NT2/D1 (cell line): ENCODE data around the gene SLC2A13.

Source experiments
- DNase-seq: peaks from one replicate; pipeline ENCODE4 v3.0.0-alpha.2; 2011; ENCODE audit warnings: low read depth, low spot score
- H3K27me3 ChIP-seq: 2 replicates; pipeline ENCODE4 v1.6.0; 2011; ENCODE audit warnings: mild to moderate bottlenecking; ENCODE audit not compliant: insufficient read length, insufficient read depth
- H3K36me3 ChIP-seq: 2 replicates; pipeline ENCODE4 v1.6.1; 2011; ENCODE audit warnings: mild to moderate bottlenecking, low read length, mixed read lengths; ENCODE audit not compliant: insufficient read depth, insufficient read length
- H3K4me1 ChIP-seq: 2 replicates; pipeline ENCODE4 v1.5.1; 2011; ENCODE audit not compliant: insufficient read depth, insufficient read length
- H3K4me3 ChIP-seq: 2 replicates; pipeline ENCODE4 v1.5.1; 2011; ENCODE audit warnings: low read depth; ENCODE audit not compliant: insufficient read length
- H3K9ac ChIP-seq: 2 replicates; pipeline ENCODE4 v1.6.0; 2011; ENCODE audit warnings: low read depth; ENCODE audit not compliant: insufficient read length
- H3K9me3 ChIP-seq: 2 replicates; pipeline ENCODE4 v1.5.1; 2011; ENCODE audit warnings: mild to moderate bottlenecking, low read length; ENCODE audit not compliant: insufficient read depth
- SUZ12 ChIP-seq: IDR thresholded peaks from 2 replicates; pipeline ENCODE4 v1.6.1; 2011; ENCODE audit not compliant: insufficient read length, insufficient read depth; ENCODE audit errors: extremely low read depth
- YY1 ChIP-seq: IDR thresholded peaks from 2 replicates; pipeline ENCODE4 v1.6.1; 2011; ENCODE audit not compliant: insufficient read length, insufficient read depth
- ZNF274 ChIP-seq: IDR thresholded peaks from 2 replicates; pipeline ENCODE4 v1.6.1; 2011; ENCODE audit warnings: mild to moderate bottlenecking, low read depth, low read length

The SLC2A13 gene

GRCh38 chr12:39990122-39991101 is 115.5 kb downstream of the SLC2A13 start:
- no peak overlapping the region for H3K4me3 ChIP-seq
- H3K4me1 ChIP-seq = no peaks in the 10 kb centered on the region
- H3K27me3 ChIP-seq = no peaks in the 10 kb centered on the region
- H3K9me3 ChIP-seq = no peaks in the 10 kb centered on the region
- no peaks in the 10 kb centered on the region for H3K36me3 ChIP-seq
- no peak for DNase-seq
- TF ChIP-seq YY1 (no peak), SUZ12 (no peak), ZNF274 (no peak)
- H3K9ac ChIP-seq = no peak overlapping the region

- Histone ChIP-seq H3K36me3 (no peaks in the 10 kb centered on the region), H3K4me3 (no peak overlapping the region), H3K27me3 (no peaks in the 10 kb centered on the region), H3K4me1 (no peaks in the 10 kb centered on the region), H3K9ac (no peak overlapping the region), H3K9me3 (no peaks in the 10 kb centered on the region)
- no peak for TF ChIP-seq SUZ12
- TF ChIP-seq ZNF274 = no peak
- TF ChIP-seq YY1 = no peak
- DNase-seq = no peak
These were observed 116.4 kb downstream of the SLC2A13 start for GRCh38 chr12:39989501-39989900.

- H3K36me3 ChIP-seq = no peaks in the 10 kb centered on the region
- H3K27me3 ChIP-seq = no peaks in the 10 kb centered on the region
- H3K4me1 ChIP-seq = no peaks in the 10 kb centered on the region
- no peak for DNase-seq
- H3K9ac ChIP-seq = no peak overlapping the region
- TF ChIP-seq ZNF274 (no peak), SUZ12 (no peak), YY1 (no peak)
- H3K4me3 ChIP-seq = no peak overlapping the region
- no peaks in the 10 kb centered on the region for H3K9me3 ChIP-seq
These were observed 117.3 kb downstream of the SLC2A13 start for GRCh38 chr12:39988574-39988973.

GRCh38 chr12:39986674-39987073 is 119.2 kb downstream of the SLC2A13 start:
- no peak for DNase-seq
- Histone ChIP-seq H3K9ac (no peak overlapping the region), H3K27me3 (no peaks in the 10 kb centered on the region), H3K4me1 (no peaks in the 10 kb centered on the region), H3K4me3 (no peak overlapping the region), H3K9me3 (no peaks in the 10 kb centered on the region), H3K36me3 (no peaks in the 10 kb centered on the region)
- TF ChIP-seq SUZ12 = no peak
- no peak for TF ChIP-seq YY1
- TF ChIP-seq ZNF274 = no peak

GRCh38 chr12:39984670-39985069 is 121.2 kb downstream of the SLC2A13 start:
- H3K4me3 ChIP-seq = no peak overlapping the region
- H3K9me3 ChIP-seq = no peaks in the 10 kb centered on the region
- TF ChIP-seq SUZ12 = no peak
- TF ChIP-seq YY1 = no peak
- no peak for TF ChIP-seq ZNF274

GRCh38 chr12:39975374-39975918 is 130.4 kb downstream of the SLC2A13 start:
- Histone ChIP-seq H3K27me3 (no peaks in the 10 kb centered on the region), H3K4me3 (no peak overlapping the region), H3K9me3 (no peaks in the 10 kb centered on the region), H3K36me3 (no peaks in the 10 kb centered on the region), H3K4me1 (no peaks in the 10 kb centered on the region), H3K9ac (no peak overlapping the region)
- no peak for DNase-seq
- TF ChIP-seq SUZ12 (no peak), YY1 (no peak), ZNF274 (no peak)

More at GRCh38 chr12:39984670-39985069, 121.2 kb downstream of the SLC2A13 start:
- no peak overlapping the region for H3K9ac ChIP-seq
- H3K4me1 ChIP-seq = no peaks in the 10 kb centered on the region
- no peaks in the 10 kb centered on the region for H3K36me3 ChIP-seq
- no peaks in the 10 kb centered on the region for H3K27me3 ChIP-seq
- DNase-seq = no peak

GRCh38 chr12:39972119-39972518 is 133.8 kb downstream of the SLC2A13 start:
- no peak overlapping the region for H3K9ac ChIP-seq
- no peaks in the 10 kb centered on the region for H3K4me1 ChIP-seq
- TF ChIP-seq ZNF274 (no peak), SUZ12 (no peak), YY1 (no peak)
- H3K9me3 ChIP-seq = no peaks in the 10 kb centered on the region
- no peaks in the 10 kb centered on the region for H3K27me3 ChIP-seq
- no peak overlapping the region for H3K4me3 ChIP-seq
- DNase-seq = no peak
- H3K36me3 ChIP-seq = no peaks in the 10 kb centered on the region
